Kidney (tissue), 14 donors: ENCODE data around the gene USP48. TPM values are rescaled to one million over a fixed set of nuclear protein-coding genes. Genes with fewer than 3 reads are reported as not detected.

Source experiments
- DNase-seq, 5 donors: peaks; one replicate each; pipeline ENCODE4 v3.0.0-alpha.2; 2013 to 2020
- FAIRE-seq: peaks from 2 replicates; lab custom pipeline; 2012; peaks lifted over from hg19 to GRCh38; lab: Jason Lieb, UNC
- H3K27ac ChIP-seq, 2 donors: one replicate each; pipeline ENCODE4 v1.7.0; 2013; ENCODE audit warnings: low read depth in 2 of 2, low read length in 2 of 2, inconsistent platforms in 1 of 2
- H3K27me3 ChIP-seq: one replicate; pipeline ENCODE4 v1.7.1; 2013; ENCODE audit warnings: low read length, inconsistent platforms; ENCODE audit not compliant: control insufficient read depth, insufficient read depth
- H3K36me3 ChIP-seq, 3 donors: one replicate each; pipeline versions ENCODE4 v1.7.0 to v1.7.1; 2013; ENCODE audit warnings: low read length in 3 of 3, control low read depth in 1 of 3, inconsistent platforms in 1 of 3; ENCODE audit not compliant: insufficient read depth in 3 of 3, control insufficient read depth in 2 of 3
- H3K4me1 ChIP-seq, 3 donors: one replicate each; pipeline versions ENCODE4 v1.7.0 to v1.7.1; 2013; ENCODE audit warnings: low read length in 3 of 3, inconsistent platforms in 1 of 3, low read depth in 1 of 3; ENCODE audit not compliant: control insufficient read depth in 2 of 3, insufficient read depth in 2 of 3
- H3K4me3 ChIP-seq, 3 donors: one replicate each; pipeline versions ENCODE4 v1.7.0 to v1.8.1; 2013; ENCODE audit warnings: low read length in 3 of 3, control low read depth in 1 of 3, inconsistent platforms in 1 of 3
- H3K9ac ChIP-seq, 3 donors: one replicate each; pipeline versions ENCODE4 v1.7.0 to v1.7.1; 2013; ENCODE audit warnings: low read length in 3 of 3, control low read depth in 1 of 3, inconsistent platforms in 1 of 3
- H3K9me3 ChIP-seq, 3 donors: one replicate each; pipeline versions ENCODE4 v1.7.0 to v1.7.1; 2013; ENCODE audit warnings: low read length in 3 of 3, control low read depth in 1 of 3, inconsistent platforms in 1 of 3; ENCODE audit not compliant: control insufficient read depth in 2 of 3, insufficient read depth in 1 of 3
- CTCF ChIP-seq: IDR thresholded peaks from 3 replicates; pipeline ENCODE4 v1.5.1; 2012; ENCODE audit warnings: mild to moderate bottlenecking, moderate library complexity, borderline replicate concordance; ENCODE audit not compliant: insufficient read depth; ENCODE audit errors: extremely low read depth
- intact Hi-C: fragments of 100-400 bp; cut with DNase I; formaldehyde crosslinking; loops from one replicate; pipeline ENCODE4 v1.11.1; 2022
- polyA plus RNA-seq: library from polyadenylated mRNA; stranded (reverse); fragments of 350-450 nt; fragmentation: Illumina TruSeq; extraction: RNeasy Lipid Tissue Mini Kit (QIAGEN cat#74804); gene quantifications from one replicate; pipeline ENCODE4 v1.2.3, GENCODE V29; 2014; ENCODE audit warnings: low read depth, low replicate concordance; ENCODE audit not compliant: insufficient read depth
- total RNA-seq: library from RNA; stranded (reverse); fragmentation: NEBNext Ultra II Directional; extraction: Animal tissue kit (Norgen Biotek cat#: 25700); gene quantifications from one replicate; pipeline ENCODE4 v1.2.1, GENCODE V29; 2021
- donor health status: control.
- donor health status: control.
- donor health status: control.
- donor health status: control.
- donor health status: control.
- donor health status: DM: yes; HTN: yes; CAD: no.
- donor health status: Normal renal cell carcinoma (clear cell type).

The USP48 gene
- total and polyA plus RNA-seq, 2 donors from 2014 or later = 16.7 to 62.8 TPM

- H3K4me1 ChIP-seq = no peaks in the 10 kb centered on the region
- intact Hi-C loops = no loop called here
- no peak for TF ChIP-seq CTCF
- no peak overlapping the region for H3K4me3 ChIP-seq
- no peak for DNase-seq
- H3K9ac ChIP-seq = no peak overlapping the region
- H3K9me3 ChIP-seq = no peaks in the 10 kb centered on the region
- H3K27me3 ChIP-seq = no peaks in the 10 kb centered on the region
- FAIRE-seq = no peak
- no peak overlapping the region for H3K27ac ChIP-seq
- H3K36me3 ChIP-seq = peaks cover 8 to 34% (median 14%) of the 10 kb centered on the region in 3 donors
These were observed 30.8 kb downstream of the USP48 start for GRCh38 chr1:21752186-21752585.

- Histone ChIP-seq H3K27ac (no peak overlapping the region), H3K27me3 (no peaks in the 10 kb centered on the region), H3K4me1 (no peaks in the 10 kb centered on the region), H3K9me3 (no peaks in the 10 kb centered on the region), H3K36me3 (peaks cover 9 to 39% (median 14%) of the 10 kb centered on the region in 3 donors), H3K4me3 (no peak overlapping the region), H3K9ac (no peak overlapping the region)
- DNase-seq (no peak), FAIRE-seq (no peak)
- TF ChIP-seq CTCF = no peak
- intact Hi-C loops = no loop called here
These were observed 31.7 kb downstream of the USP48 start for GRCh38 chr1:21751281-21751680.

GRCh38 chr1:21750841-21751240, 32.1 kb downstream of the USP48 start:
- Histone ChIP-seq H3K27ac (no peak overlapping the region), H3K27me3 (no peaks in the 10 kb centered on the region), H3K36me3 (peaks cover 9 to 39% (median 14%) of the 10 kb centered on the region in 3 donors), H3K9me3 (no peaks in the 10 kb centered on the region), H3K4me1 (no peaks in the 10 kb centered on the region), H3K4me3 (no peak overlapping the region), H3K9ac (no peak overlapping the region)
- no peak for FAIRE-seq
- DNase-seq = no peak
- intact Hi-C loops = no loop called here
- TF ChIP-seq CTCF = no peak

GRCh38 chr1:21749859-21750468, 33.0 kb downstream of the USP48 start:
- Histone ChIP-seq H3K9ac (no peak overlapping the region), H3K4me3 (no peak overlapping the region), H3K27me3 (no peaks in the 10 kb centered on the region), H3K4me1 (no peaks in the 10 kb centered on the region), H3K27ac (no peak overlapping the region), H3K36me3 (peaks cover 9 to 39% (median 14%) of the 10 kb centered on the region in 3 donors), H3K9me3 (no peaks in the 10 kb centered on the region)
- no peak for FAIRE-seq
- intact Hi-C loops = no loop called here
- DNase-seq = no peak
- TF ChIP-seq CTCF = no peak
